ENCODE data around the gene MCC. TPM values are rescaled to one million over a fixed set of nuclear protein-coding genes. Genes with fewer than 3 reads are reported as not detected.

The MCC gene
- total and polyA plus RNA-seq, 4 donors = 4.5 to 20.0 (median 9.7) TPM

DNA sequence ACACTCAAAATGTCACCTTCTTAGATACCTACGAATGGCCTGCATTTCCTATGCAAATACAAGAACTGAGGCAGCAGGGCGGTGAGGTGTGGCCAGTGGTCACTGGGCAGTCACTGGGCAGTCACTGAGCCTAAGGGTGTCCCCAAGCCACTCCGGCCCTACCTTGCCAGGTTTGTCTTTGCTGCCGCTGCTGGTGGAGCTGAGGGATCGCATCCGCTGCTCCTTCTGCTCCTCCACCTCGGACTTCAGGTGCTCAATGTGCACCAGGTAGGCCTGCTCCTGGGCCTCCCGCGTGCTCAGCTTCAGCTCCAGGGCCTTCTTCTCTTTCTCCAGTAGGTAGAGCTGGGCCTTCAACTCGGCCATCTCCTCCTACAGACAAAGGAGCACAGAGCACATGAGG is 439.3 kb downstream of the MCC start:
- Histone ChIP-seq H3K9me3 (ENCODE audit: control insufficient read depth, low read length) (no peaks in the 10 kb centered on the region), H3K4me3 (ENCODE audit: low read length in 2 of 2) (no peak overlapping the region), H3K4me1 (ENCODE audit: control insufficient read depth in 1 of 2, insufficient read depth in 2 of 2, low read length in 2 of 2) (no peaks in the 10 kb centered on the region), H3K27ac (ENCODE audit: low read depth in 1 of 2, low read length in 2 of 2) (no peak overlapping the region), H3K27me3 (ENCODE audit: control insufficient read depth in 1 of 2, insufficient read depth in 2 of 2, low read length in 1 of 2) (no peaks in the 10 kb centered on the region), H3K36me3 (ENCODE audit: control insufficient read depth in 1 of 2, insufficient read depth in 2 of 2, low read length in 1 of 2) (no peaks in the 10 kb centered on the region)
- ATAC-seq (ENCODE audit: low FRiP score) (no peak), DNase-seq (no peak)
- intact Hi-C loops (cut with DNase I) = no loop called here
- WGBS, 2 donors = 95 to 97% methylated on average over 10 of the region's 10 CpGs

DNA sequence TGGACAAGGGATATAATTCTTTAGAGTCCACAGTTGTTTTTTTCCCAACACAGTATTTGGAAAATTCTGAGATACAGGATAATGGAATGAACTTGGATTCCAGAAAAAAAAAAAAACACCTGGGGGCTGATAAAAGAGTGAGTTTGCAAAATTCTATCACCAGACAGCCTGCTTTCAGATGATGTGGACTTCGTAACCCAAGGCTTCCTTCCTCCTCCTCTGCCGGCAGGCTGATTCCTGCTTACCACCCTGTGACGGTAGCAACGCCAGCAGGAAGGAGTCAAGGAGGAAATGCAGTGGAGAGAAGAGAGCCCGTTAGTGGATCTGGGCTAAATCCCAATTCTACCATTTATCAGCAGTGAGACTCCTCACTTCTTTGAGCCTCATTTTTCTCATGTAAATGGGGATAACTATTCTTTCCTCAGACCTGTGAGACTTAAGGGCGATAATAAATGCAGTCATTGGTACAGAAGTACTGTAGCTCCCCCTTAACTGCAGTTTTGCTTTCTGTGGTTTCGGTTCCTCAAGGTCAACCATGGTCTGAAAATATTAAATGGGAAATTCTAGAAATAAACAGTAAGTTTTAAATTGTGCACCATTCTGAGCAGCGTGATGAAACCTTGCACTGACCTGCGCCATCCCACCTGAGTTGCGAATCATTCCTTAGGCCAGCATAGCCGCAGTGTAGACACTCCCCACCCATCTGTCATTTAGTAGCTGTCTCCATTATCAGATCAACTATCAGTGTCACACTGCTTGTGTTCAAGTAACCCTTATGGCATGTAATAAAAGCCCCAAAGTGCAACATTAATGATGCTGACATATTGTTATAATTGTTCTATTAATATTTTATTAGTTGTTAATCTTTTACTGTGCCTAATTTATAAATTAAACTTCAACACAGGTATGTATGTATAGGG is 440.3 kb downstream of the MCC start:
- whole genome bisulfite sequencing, 2 donors = 91 to 94% methylated on average over 11 of the region's 11 CpGs
- intact Hi-C loops (cut with DNase I) = no loop called here
- Histone ChIP-seq H3K4me3 (ENCODE audit: low read length in 2 of 2) (no peak overlapping the region), H3K36me3 (ENCODE audit: control insufficient read depth in 1 of 2, insufficient read depth in 2 of 2, low read length in 1 of 2) (no peaks in the 10 kb centered on the region), H3K27me3 (ENCODE audit: control insufficient read depth in 1 of 2, insufficient read depth in 2 of 2, low read length in 1 of 2) (no peaks in the 10 kb centered on the region), H3K4me1 (ENCODE audit: control insufficient read depth in 1 of 2, insufficient read depth in 2 of 2, low read length in 2 of 2) (no peaks in the 10 kb centered on the region), H3K27ac (ENCODE audit: low read depth in 1 of 2, low read length in 2 of 2) (no peak overlapping the region), H3K9me3 (ENCODE audit: control insufficient read depth, low read length) (no peaks in the 10 kb centered on the region)
- peak in 1 of 2 donors; percentile 70 for DNase-seq
- ATAC-seq (ENCODE audit: low FRiP score) = no peak

DNA sequence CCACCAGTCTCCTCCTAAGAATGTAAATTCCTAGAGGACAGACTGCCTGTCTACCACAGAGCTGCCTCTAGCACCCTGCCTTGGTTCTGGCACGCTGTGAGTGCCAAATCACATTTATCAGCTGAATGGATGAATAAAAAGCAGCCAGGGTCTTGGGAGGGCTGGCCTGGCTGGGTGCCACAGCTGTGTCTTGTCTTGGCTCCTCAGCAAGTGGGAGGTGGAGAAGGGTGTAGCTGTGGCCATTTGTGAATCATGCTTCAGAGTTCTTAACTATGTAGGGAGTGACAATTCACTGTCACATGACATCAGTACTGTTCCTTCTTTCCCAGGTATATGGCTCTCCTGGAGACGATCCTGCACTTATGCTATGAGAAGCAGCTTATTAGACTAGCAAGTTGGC is 441.0 kb downstream of the MCC start:
- ATAC-seq (ENCODE audit: low FRiP score) = no peak
- H3K4me1 ChIP-seq (ENCODE audit: control insufficient read depth in 1 of 2, insufficient read depth in 2 of 2, low read length in 2 of 2) = no peaks in the 10 kb centered on the region
- H3K4me3 ChIP-seq (ENCODE audit: low read length in 2 of 2) = no peak overlapping the region
- intact Hi-C loops (cut with DNase I) = no loop called here
- no peaks in the 10 kb centered on the region for H3K27me3 ChIP-seq (ENCODE audit: control insufficient read depth in 1 of 2, insufficient read depth in 2 of 2, low read length in 1 of 2)
- WGBS, 2 donors = 77 to 80% methylated on average over 2 of the region's 2 CpGs
- DNase-seq = no peak
- no peaks in the 10 kb centered on the region for H3K9me3 ChIP-seq (ENCODE audit: control insufficient read depth, low read length)
- H3K36me3 ChIP-seq (ENCODE audit: control insufficient read depth in 1 of 2, insufficient read depth in 2 of 2, low read length in 1 of 2) = no peaks in the 10 kb centered on the region
- H3K27ac ChIP-seq (ENCODE audit: low read depth in 1 of 2, low read length in 2 of 2) = no peak overlapping the region

DNA sequence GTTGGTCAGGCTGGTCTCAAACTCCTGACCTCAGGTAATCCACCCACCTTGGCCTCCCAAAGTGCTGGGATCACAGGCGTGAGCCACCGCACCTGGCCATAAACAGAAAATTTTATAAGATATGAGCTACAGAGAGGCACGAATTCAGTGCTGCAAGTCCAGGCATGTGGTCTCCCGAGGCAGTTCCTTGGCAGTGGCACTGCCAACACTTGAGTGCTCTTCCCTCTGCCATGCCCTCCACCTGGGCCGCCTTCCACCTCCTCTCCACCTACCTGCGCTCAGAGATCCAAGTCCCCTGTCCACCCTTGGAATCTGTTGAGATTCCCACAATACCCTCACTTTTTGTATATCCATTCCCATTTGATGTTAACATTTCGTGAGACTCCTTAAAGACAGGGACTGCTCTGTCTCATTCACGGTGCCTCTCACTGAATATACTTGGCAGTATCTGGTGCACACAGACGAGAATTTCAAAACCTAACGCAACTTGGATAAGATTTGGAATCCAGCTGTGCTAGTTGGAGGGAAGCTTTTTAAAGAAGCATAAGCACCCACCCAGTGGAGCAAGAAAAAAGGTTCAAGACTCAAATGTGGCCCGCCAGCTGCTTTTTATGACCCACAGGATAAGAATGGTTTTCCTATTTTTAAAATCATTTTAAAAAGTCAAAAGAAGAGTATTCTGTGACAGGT is 443.3 kb downstream of the MCC start:
- no peak for DNase-seq
- intact Hi-C loops (cut with DNase I) = no loop called here
- no peaks in the 10 kb centered on the region for H3K4me1 ChIP-seq (ENCODE audit: control insufficient read depth in 1 of 2, insufficient read depth in 2 of 2, low read length in 2 of 2)
- H3K9me3 ChIP-seq (ENCODE audit: control insufficient read depth, low read length) = no peaks in the 10 kb centered on the region
- WGBS, 2 donors = 90 to 93% methylated on average over 11 of the region's 11 CpGs
- H3K27me3 ChIP-seq (ENCODE audit: control insufficient read depth in 1 of 2, insufficient read depth in 2 of 2, low read length in 1 of 2) = no peaks in the 10 kb centered on the region
- no peak overlapping the region for H3K27ac ChIP-seq (ENCODE audit: low read depth in 1 of 2, low read length in 2 of 2)
- ATAC-seq (ENCODE audit: low FRiP score) = no peak
- no peaks in the 10 kb centered on the region for H3K36me3 ChIP-seq (ENCODE audit: control insufficient read depth in 1 of 2, insufficient read depth in 2 of 2, low read length in 1 of 2)
- no peak overlapping the region for H3K4me3 ChIP-seq (ENCODE audit: low read length in 2 of 2)

DNA sequence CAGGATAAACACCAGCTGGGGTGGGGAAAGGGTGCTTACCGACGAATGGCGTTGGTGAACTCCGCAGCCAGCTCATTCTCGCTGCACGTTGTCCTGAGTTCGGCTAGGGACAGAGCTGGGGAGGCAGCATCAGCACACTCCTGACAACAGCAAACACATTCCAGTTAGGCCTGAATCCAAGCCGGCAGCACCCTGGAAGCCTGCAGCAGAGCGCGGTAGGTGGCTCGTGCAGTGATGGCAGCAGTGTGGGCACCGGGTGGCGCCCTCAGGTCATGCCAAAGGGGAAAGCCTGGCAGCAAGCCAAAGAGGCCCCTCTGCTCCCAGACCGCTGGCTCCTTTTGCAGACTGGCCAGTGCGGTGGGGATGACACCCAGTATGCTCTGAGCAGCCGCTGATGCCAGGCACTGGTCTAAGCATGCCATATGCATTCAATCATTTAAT is 444.7 kb downstream of the MCC start:
- WGBS, 2 donors = 43 to 63% methylated on average over 16 of the region's 16 CpGs
- Histone ChIP-seq H3K27ac (ENCODE audit: low read depth in 1 of 2, low read length in 2 of 2) (no peak overlapping the region), H3K36me3 (ENCODE audit: control insufficient read depth in 1 of 2, insufficient read depth in 2 of 2, low read length in 1 of 2) (no peaks in the 10 kb centered on the region), H3K9me3 (ENCODE audit: control insufficient read depth, low read length) (no peaks in the 10 kb centered on the region), H3K4me1 (ENCODE audit: control insufficient read depth in 1 of 2, insufficient read depth in 2 of 2, low read length in 2 of 2) (no peaks in the 10 kb centered on the region), H3K27me3 (ENCODE audit: control insufficient read depth in 1 of 2, insufficient read depth in 2 of 2, low read length in 1 of 2) (no peaks in the 10 kb centered on the region), H3K4me3 (ENCODE audit: low read length in 2 of 2) (no peak overlapping the region)
- intact Hi-C loops (cut with DNase I) = no loop called here
- DNase-seq (no peak), ATAC-seq (ENCODE audit: low FRiP score) (peak; percentile 49)

DNA sequence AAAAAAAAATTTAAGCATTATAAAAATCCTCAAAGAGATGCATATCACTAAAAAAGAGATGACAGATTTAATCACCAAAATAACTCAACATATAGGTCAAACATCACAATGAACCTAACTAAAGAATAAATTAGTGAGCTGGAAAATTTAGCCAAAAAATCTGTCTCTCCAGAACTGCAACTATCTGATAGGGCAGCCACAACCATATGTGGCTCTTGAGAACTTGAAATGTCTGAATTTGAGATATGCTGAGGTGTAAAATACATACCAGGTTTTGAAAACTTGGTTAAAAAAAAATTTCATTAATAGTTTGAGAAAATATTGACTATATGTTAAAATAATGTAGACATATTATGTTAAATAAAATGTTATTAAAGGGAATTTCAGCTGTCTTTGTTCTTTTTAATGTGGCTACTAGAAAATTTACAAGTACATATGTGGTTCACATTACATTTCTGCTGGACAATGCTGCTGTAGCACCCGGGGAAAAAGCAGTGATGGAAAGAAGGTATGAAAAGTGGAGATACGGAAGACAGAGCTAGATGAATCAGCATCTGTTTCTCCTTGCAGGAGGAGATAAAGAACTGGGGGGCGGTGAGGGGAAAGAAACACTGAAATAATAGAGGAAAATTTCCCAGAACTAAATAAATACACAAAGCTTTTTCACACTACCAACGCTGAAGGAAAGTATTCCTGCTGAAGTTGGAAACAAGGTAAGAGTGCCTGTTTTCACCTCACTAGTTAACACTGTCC is 445.6 kb downstream of the MCC start:
- no peak for DNase-seq
- no peaks in the 10 kb centered on the region for H3K27me3 ChIP-seq (ENCODE audit: control insufficient read depth in 1 of 2, insufficient read depth in 2 of 2, low read length in 1 of 2)
- no peaks in the 10 kb centered on the region for H3K4me1 ChIP-seq (ENCODE audit: control insufficient read depth in 1 of 2, insufficient read depth in 2 of 2, low read length in 2 of 2)
- H3K36me3 ChIP-seq (ENCODE audit: control insufficient read depth in 1 of 2, insufficient read depth in 2 of 2, low read length in 1 of 2) = no peaks in the 10 kb centered on the region
- WGBS, 2 donors = 77 to 83% methylated on average over 4 of the region's 4 CpGs
- ATAC-seq (ENCODE audit: low FRiP score) = no peak
- intact Hi-C loops (cut with DNase I) = no loop called here
- H3K4me3 ChIP-seq (ENCODE audit: low read length in 2 of 2) = no peak overlapping the region
- no peak overlapping the region for H3K27ac ChIP-seq (ENCODE audit: low read depth in 1 of 2, low read length in 2 of 2)
- no peaks in the 10 kb centered on the region for H3K9me3 ChIP-seq (ENCODE audit: control insufficient read depth, low read length)

DNA sequence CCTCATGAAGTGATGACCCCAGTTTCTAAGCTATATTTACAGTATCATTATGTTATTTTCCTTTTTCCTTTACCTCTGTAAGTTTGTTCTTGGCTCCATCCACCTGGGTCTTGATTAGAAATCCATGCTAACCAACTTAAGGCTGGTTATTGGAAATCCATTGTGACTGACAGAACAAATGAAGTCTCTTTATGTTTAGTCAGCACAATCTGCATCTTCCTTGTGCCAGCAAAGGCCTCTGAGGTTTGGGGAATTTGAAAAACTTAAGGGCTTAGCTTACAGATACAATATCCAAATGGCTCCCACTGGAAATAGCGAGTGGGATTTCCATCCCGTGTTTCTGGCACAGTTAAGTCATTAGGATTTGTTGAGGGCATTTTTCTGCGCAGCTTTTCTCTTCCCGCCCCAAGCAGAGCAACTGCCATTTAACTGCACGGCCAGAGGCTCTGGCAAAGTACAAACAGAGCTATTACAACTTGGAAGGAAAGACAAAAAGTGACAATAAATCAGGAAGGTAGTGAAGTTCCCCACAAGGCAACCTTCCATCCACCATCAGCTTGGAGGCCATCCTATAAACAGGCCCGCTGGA is 447.5 kb downstream of the MCC start:
- no peaks in the 10 kb centered on the region for H3K36me3 ChIP-seq (ENCODE audit: control insufficient read depth in 1 of 2, insufficient read depth in 2 of 2, low read length in 1 of 2)
- ATAC-seq (ENCODE audit: low FRiP score) (no peak), DNase-seq (no peak)
- H3K4me1 ChIP-seq (ENCODE audit: control insufficient read depth in 1 of 2, insufficient read depth in 2 of 2, low read length in 2 of 2) = no peaks in the 10 kb centered on the region
- no peaks in the 10 kb centered on the region for H3K9me3 ChIP-seq (ENCODE audit: control insufficient read depth, low read length)
- no peak overlapping the region for H3K4me3 ChIP-seq (ENCODE audit: low read length in 2 of 2)
- no peak overlapping the region for H3K27ac ChIP-seq (ENCODE audit: low read depth in 1 of 2, low read length in 2 of 2)
- intact Hi-C loops (cut with DNase I) = no loop called here
- WGBS, 2 donors = 90 to 91% methylated on average over 6 of the region's 6 CpGs
- no peaks in the 10 kb centered on the region for H3K27me3 ChIP-seq (ENCODE audit: control insufficient read depth in 1 of 2, insufficient read depth in 2 of 2, low read length in 1 of 2)

DNA sequence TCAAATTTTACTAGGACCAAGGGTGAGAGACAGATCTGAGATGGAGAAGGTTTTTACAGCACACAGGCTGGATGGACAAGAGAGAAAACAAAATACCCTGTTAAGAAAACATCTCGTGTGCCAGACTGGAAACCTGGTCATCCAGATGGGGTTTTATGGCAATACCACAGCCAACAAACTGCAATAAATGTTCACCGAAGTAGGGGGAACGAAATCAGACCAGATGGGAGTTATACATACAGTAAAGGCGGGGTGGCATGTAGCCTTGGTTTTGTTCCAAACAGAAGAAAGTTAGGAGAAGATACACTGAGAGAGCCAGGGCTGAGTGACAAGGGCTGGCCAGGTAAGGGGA is 448.3 kb downstream of the MCC start:
- Histone ChIP-seq H3K9me3 (ENCODE audit: control insufficient read depth, low read length) (no peaks in the 10 kb centered on the region), H3K27me3 (ENCODE audit: control insufficient read depth in 1 of 2, insufficient read depth in 2 of 2, low read length in 1 of 2) (no peaks in the 10 kb centered on the region), H3K4me3 (ENCODE audit: low read length in 2 of 2) (no peak overlapping the region), H3K4me1 (ENCODE audit: control insufficient read depth in 1 of 2, insufficient read depth in 2 of 2, low read length in 2 of 2) (no peaks in the 10 kb centered on the region), H3K36me3 (ENCODE audit: control insufficient read depth in 1 of 2, insufficient read depth in 2 of 2, low read length in 1 of 2) (no peaks in the 10 kb centered on the region), H3K27ac (ENCODE audit: low read depth in 1 of 2, low read length in 2 of 2) (no peak overlapping the region)
- DNase-seq = no peak
- 92 to 94% methylated on average over 4 of the region's 4 CpGs for WGBS, 2 donors
- ATAC-seq (ENCODE audit: low FRiP score) = no peak
- intact Hi-C loops (cut with DNase I) = no loop called here

Measured in aorta (tissue), 5 donors.